Measurements from ENCODE around the gene ETV5.

Gene ETV5

GRCh38 chr3:186123012-186123411 is 14.1 kb upstream of the ETV5 start:
- DNase-seq (ENCODE audit: low read depth in 2 of 2), result no peak

- no peak for DNase-seq (ENCODE audit: low read depth in 2 of 2)
These were observed 13.1 kb upstream of the ETV5 start for GRCh38 chr3:186121968-186122367.

DNA sequence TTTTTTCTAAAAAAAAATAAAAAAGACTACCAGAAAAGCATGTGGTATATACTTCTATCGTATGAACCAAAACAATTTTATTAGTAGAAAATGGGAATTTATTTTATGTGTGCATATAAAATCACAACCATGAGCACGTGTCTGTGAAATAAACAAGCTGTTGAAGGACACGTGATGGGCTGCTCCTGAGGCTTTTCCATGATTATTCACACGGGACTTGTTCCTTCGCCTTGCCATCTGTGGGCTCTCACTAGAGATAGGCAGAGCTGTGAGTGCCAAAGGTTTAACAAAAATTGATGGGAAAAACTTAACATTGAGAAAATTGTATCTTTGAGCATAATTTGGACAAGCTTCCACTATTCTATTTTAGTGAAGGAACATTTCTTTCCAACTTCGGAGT is 12.4 kb upstream of the ETV5 start:
- DNase-seq (ENCODE audit: low read depth in 2 of 2), result no peak

DNA sequence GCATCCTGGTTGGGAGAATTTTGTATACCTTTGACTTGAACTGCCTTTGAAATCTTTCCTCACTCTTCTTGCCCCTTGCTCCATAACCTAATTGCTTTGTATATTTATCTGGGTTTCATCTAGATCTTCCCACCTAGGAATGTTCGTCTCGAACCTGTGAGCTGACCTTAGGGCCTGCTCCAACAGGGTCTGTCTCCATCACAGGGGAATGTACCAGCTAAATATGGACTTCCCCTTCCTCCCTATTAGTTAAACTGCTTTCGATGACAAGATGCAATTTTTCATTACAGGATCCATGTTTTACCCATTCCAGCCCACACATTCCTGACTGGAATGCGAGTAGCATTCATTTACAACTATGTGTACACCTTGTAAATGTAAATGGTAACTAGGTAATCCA is 10.6 kb upstream of the ETV5 start:
- DNase-seq (ENCODE audit: low read depth in 2 of 2), result no peak

DNA sequence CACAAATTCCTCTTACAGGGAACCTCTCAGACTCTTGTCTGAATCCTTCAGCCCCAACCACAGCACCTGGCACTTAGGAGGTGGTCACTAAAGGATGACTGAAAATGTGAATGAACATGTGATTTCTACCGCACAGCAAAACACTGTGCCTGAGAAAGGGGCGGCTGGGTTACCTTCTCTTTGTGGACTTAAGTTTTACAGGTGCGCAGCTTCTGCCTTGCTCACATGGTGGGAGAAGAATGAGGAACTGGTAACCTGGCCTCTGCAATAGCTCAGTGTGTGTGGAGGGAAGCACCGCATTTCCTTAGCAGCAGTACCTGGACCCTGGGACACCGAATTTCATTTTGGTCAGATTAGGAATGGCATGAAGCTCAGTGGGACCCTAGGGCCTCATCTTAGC is 9.8 kb upstream of the ETV5 start:
- no peak for DNase-seq (ENCODE audit: low read depth in 2 of 2)

- DNase-seq (ENCODE audit: low read depth in 2 of 2), result no peak
These were observed 8.7 kb upstream of the ETV5 start for GRCh38 chr3:186117521-186118134.

GRCh38 chr3:186115239-186115996 is 6.5 kb upstream of the ETV5 start:
- no peak for DNase-seq (ENCODE audit: low read depth in 2 of 2)

DNA sequence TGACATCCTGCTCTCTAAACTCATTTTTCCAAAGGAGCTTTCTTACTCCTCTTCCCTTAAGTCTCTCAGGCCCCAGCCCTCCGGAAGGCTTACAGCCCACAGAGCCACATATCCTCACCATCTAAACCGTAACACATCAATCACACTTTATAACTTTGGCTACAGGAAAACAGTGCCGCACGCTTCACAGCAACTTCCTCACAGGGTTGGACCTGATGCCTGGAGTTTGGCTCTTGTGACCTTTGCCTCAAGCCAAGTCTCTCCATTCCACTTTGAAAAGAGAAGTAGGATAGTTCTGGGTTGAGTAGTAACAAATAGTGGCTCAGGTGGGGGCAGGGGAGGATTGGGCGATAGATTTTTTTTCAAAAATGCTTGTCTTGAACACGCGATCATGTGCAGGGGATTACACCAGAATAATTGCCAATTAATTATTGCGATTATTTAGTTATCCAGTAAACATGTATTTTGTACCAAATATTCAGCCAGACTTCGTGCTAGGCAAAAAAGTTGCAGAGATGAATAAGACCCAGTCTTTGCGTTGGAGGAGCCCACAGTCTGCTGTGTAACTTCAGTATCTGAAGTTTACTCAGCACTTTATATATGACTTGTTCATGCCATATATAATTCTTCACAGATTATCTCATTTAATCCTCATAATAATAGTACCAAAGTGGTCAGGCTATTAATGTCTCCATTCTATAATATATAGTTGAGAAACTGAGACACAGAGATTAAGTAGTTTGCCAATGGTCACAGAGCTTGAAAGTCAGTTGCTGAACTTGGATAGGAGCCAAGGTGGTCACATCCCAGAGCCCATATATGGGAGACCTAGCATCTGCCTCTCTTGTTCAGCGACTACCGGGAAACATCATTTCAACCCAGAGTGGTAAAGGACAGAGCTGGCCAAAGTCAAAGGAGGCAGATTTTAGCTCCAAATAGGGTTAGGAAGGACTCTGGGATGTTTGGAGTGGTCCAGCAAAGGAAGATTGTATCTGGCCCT is 2.4 kb upstream of the ETV5 start:
- no peak for DNase-seq (ENCODE audit: low read depth in 2 of 2)

DNA sequence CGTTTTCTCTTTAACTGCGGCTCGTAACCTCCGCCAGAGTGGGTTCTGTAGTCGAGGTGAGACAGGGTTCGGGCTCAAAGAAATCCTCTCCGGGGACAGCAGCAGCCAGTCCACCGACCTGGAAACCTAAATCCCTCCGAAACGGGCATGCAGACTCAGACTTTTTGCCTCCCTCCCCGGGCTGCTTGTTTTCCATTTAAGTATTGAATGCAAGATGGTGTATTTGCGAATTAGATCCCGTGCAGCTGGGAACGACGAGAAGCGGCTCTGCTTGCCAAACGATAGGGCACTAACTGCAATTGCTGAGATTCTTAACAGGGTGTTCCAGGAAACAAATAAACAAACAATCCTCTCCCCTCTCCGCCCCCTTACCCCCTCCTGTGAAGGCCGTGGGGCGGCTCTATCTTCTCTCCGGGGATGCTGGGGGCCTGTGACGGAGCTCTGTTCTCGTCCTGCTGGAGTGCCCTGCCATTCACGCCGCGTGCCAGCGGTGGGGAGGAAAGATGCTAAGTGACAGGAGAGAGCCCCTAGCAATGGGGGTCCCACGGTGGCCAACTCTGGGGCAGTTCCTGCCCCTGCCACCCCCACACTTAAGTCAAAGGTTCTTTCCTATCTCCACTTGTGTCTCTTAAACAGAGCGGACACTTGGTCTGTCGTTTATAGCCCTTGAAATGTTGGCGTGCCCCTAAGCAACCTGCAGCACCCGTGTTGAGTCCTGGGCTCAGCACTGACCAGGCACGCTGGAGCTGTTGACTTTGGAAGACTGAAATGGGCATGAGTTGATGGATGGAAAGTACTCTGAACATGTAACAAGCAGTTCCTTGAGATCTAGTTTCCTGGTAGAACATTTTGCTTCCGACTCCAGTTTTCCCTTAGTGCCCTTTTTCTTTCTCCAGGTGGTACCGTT is 1.3 kb upstream of the ETV5 start:
- no peak for DNase-seq (ENCODE audit: low read depth in 2 of 2)

DNA sequence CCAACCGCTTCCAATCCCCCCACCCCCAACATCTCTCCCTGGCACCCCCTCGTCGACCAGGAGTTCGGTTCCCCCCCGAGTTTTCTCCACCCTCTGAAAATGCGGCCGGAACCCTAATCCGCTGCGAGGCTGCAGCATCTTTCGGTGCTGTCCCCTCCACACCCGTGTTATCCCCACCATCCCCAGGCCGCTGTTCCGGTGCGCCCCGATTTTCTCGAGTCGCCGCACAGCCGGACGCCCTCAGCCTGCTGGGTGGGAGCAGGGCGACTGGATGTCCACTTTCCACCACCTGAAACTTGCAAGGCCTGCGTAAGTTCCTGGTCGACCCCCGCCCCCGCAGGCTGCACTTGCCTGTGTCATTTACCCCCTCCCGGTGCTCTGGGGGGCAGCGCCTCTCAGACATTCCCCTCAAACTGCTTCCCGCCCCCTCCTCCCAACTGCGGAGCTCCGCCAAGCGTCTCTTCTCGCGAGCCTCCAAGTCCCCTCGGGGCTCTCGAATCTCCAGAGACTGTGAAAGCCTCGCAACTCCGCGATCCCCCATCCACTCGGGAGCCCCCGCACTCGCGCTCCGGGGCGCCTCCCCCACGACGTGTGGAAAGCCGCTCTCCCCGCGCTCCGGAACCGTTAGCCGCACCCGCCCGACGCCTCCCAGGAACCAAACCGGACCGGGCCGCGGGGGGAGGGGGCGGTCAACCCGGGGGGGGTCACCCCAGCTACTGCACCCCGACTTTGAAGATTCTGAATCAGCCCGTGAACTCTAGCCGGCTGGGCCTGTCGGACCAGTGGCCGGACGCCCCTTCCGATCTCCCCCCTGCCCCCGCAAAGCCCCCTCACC is 566 bp downstream of the ETV5 start:
- DNase-seq (ENCODE audit: low read depth in 2 of 2), result no peak

DNA sequence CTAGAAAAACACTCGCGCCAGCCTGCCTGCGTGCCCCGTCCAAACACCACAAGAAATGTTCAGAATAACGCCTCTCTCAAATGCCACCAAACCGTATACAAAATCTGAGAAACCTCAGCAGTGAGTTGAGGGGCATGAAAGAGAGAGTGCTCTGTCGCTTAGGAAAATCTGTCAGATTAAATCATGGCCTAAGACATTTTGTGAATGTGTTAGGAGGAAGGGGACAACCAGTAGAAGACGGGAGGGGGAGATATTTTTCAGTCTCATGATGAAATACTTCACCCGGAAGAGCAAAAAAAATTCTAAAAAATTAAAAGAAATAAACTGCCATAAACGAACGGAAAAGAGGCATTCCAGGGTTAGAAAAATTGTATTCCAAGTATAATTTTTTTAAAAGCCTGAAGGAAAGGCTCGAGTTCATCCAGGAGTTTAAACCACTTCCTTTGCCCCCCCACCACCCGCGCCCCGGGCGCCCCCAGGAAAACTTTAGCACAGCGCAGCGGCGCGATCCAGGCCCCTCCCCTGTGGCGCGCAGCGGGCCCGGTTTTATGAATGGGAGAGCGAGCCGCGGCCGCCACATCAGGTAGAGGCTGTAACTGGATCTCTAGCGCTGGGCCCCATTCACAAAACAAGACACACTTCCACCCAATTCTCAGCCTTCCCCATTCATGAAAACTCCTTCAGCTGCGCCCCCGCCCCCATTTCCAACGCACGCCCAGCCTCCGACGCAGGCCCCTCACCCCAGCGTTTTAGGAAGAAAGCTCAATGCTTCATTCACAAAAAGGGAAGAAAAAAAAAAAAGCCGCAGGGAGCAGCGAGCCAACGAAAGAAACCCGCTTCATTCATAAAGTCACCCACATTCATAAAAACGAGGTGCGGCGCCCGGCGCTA is 1.4 kb downstream of the ETV5 start:
- no peak for DNase-seq (ENCODE audit: low read depth in 2 of 2)

DNA sequence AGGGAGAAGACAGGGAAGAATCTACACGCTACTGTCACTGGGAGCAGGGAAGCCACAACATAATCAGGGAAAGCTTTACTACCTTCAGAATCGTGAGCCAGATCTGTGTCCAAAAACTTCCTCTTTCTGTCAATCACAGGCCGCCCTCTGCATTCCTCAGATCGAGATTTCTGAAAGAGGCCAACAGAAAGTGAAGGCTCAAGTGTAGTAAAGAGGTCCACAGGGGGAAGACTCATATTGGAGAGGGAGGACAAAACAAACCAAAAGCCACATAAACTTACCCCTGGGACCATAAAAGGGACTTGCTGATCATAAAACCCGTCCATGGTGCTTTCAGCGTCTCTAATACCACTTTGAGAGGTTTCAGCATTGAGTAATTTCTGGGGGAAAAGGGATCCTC is 3.3 kb downstream of the ETV5 start:
- DNase-seq (ENCODE audit: low read depth in 2 of 2), result no peak

- DNase-seq (ENCODE audit: low read depth in 2 of 2), result no peak
These were observed 6.2 kb downstream of the ETV5 start for GRCh38 chr3:186102687-186103086.

GRCh38 chr3:186100398-186100797 is 8.5 kb downstream of the ETV5 start:
- DNase-seq (ENCODE audit: low read depth in 2 of 2), result no peak

DNA sequence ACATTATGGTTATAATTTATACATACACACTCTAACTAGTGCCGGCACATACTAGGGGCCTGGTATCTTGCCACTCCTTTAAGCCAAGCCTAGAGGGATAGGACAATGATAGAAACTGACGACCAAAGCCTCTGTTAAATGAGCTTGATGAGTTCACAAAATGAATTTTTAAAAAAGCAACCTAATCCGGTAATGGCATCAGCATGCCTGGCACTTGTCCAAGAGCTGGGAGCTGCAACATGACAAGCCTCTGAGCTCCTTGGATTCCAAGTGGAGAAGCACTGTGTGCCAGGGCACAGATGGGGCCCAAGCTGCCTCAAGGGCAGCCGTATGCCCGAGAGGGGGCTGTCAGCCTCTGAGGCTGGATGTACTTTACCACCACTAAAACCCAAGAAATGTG is 9.7 kb downstream of the ETV5 start:
- no peak for DNase-seq (ENCODE audit: low read depth in 2 of 2)

DNA sequence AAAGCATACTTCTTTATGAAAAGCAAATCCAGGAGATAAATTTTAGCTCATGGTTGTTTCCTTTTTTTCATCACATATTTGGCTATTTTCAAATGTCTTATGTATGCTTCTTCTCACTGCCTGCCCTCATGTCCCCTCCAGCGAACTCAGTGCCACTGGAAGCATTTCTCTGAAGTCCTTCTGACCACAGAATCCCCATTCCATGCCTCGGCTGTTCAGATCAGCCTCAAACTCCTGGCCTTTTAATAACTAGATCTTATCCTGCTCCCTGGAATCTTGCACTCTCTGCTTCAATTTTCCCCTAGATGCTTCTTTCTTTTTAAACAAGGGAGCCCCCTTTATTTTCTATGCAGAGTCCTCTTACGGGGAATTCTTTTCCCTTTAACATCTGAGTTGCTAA is 10.1 kb downstream of the ETV5 start:
- no peak for DNase-seq (ENCODE audit: low read depth in 2 of 2)

GRCh38 chr3:186097663-186098451 is 11.0 kb downstream of the ETV5 start:
- DNase-seq (ENCODE audit: low read depth in 2 of 2), result no peak

- DNase-seq (ENCODE audit: low read depth in 2 of 2), result no peak
These were observed 11.6 kb downstream of the ETV5 start for GRCh38 chr3:186097317-186097662.

DNA sequence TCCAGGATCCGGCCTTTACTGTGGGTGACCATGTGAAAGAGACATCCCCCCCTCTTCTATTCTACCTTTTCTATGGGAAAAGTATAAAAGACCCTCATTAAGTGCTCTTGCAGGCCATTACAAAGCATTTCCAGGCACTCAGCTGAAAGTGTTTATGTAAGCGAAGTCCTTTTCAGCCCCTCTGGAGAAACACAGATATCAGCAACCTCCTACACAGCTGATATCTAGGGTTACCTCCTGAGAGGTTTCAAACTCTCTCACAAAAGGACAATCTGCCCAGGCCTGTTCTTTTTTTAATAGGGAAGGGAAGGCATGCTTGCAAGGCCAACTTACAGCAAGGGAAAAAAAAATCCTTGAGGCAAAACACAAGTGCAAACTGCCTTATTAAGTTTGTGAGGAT is 12.6 kb downstream of the ETV5 start:
- DNase-seq (ENCODE audit: low read depth in 2 of 2), result no peak
